ENCODE data around the gene XPA.

GRCh38 chr9:97651646-97652045 lies 45.5 kb downstream of the XPA start:
- TF ChIP-seq CTCF (IDR thresholded peaks at IDR 0.05 in 8 of 11, conservative IDR thresholded peaks at IDR 0.05 in 3 of 11) (no peak), POLR2A (IDR thresholded peaks at IDR 0.05) (no peak), POLR2AphosphoS5 (IDR thresholded peaks at IDR 0.05) (no peak)

All from spleen (tissue), 7 donors.